ENCODE data around the gene ANKRD16.
A peak's percentile ranks its signal among the peaks of the same experiment; 100 is the strongest.

ANKRD16 gene

GRCh38 chr10:5816170-5816569 is 73.5 kb downstream of the ANKRD16 start:
- TF ChIP-seq CTCF (IDR thresholded peaks at IDR 0.05; ENCODE audit: low read depth, low read length, missing control alignments), result no peak
- H3K4me3 ChIP-seq (ENCODE audit: low read depth, low read length), result no peak overlapping the region
- DNase-seq (ENCODE audit: low read depth), result peak; percentile 57

DNA sequence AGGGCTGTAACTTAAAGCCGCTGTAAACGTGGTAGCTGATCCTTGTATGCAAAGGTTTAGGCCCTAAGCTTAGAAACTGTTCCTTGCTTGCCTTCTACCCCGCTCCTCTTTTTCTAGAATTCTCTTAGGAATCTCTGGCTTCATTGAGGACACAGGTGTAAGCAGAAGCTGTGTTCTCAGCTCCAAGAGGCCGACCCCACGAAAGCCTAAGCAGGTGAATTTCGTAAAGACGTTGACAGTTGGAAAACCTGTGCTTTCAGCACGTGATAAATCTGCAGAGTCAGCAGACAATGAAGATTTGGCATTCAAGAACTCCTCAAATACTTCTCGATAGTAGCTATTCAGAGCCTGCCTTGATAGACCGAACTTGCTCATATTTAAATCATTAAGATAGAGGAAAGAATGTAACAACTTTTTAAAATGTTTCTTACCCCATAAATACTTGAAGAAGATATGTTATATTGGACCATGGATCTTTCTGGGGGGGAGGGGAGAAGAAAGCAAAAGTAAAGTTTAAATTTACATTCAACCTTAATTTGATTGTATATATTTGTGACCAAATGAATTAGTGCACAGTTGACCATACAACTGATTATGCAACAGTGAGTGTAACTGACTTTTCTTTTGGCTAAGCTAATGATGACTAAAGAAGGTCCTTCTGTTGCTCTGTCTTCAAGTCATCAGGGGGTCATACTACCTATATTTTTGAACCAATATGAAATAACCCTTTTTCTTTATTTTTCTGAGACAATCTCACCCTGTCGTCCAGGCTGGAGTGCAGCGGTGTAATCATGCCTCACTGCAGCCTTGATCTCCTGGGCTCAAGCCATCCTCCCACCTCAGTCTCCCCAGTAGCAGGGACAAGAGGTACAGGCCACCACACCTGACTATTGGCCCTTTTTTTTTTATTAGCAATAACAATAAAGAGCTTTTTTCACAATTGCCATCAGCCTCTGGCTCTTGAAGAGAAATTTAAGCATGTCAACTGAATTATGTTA is 75.3 kb downstream of the ANKRD16 start:
- no peak for TF ChIP-seq CTCF (IDR thresholded peaks at IDR 0.05; ENCODE audit: low read depth, low read length, missing control alignments)
- peak overlapping the region; percentile 82 for H3K4me3 ChIP-seq (ENCODE audit: low read depth, low read length)
- no peak for DNase-seq (ENCODE audit: low read depth)

GRCh38 chr10:5813341-5814109 is 76.2 kb downstream of the ANKRD16 start, which contains the start of gene GDI2:
TSS of gene GDI2 (minus strand) at chr10:5813434. CDS start at chr10:5813258, 176 bp downstream.
- DNase-seq (ENCODE audit: low read depth), result peak; percentile 85
- no peak for TF ChIP-seq CTCF (IDR thresholded peaks at IDR 0.05; ENCODE audit: low read depth, low read length, missing control alignments)
- peak within 1 kb of the TSS; percentile 82 for H3K4me3 ChIP-seq (ENCODE audit: low read depth, low read length)

GRCh38 chr10:5813091-5813340 is 76.7 kb downstream of the ANKRD16 start:
- no peak for TF ChIP-seq CTCF (IDR thresholded peaks at IDR 0.05; ENCODE audit: low read depth, low read length, missing control alignments)
- H3K4me3 ChIP-seq (ENCODE audit: low read depth, low read length), result peak overlapping the region; percentile 78
- DNase-seq (ENCODE audit: low read depth), result no peak

- DNase-seq (ENCODE audit: low read depth), result no peak
- TF ChIP-seq CTCF (IDR thresholded peaks at IDR 0.05; ENCODE audit: low read depth, low read length, missing control alignments), result no peak
- H3K4me3 ChIP-seq (ENCODE audit: low read depth, low read length), result peak overlapping the region; percentile 78
Observed at GRCh38 chr10:5812283-5813090, 77.2 kb downstream of the ANKRD16 start.
